DND-41 (cell line): Measurements from ENCODE around the gene ODAM.

Source experiments
- ATAC-seq: fragments of 200-7000 bp; cut with Tn5 transposase; 3 replicates; pipeline ENCODE4 v1.9.1; 2021; ENCODE audit warnings: low read depth; ENCODE audit not compliant: insufficient read depth
- DNase-seq: peaks from one replicate; pipeline ENCODE4 v3.0.0-alpha.2; 2020
- H2AFZ ChIP-seq: 2 replicates; pipeline ENCODE4 v1.6.0; 2012; ENCODE audit warnings: low read depth, low read length
- H3K27ac ChIP-seq: 2 replicates; pipeline ENCODE4 v1.5.1; 2012; ENCODE audit warnings: low read length, inconsistent platforms
- H3K27me3 ChIP-seq: fragments of 200-600 bp; sonication (generic); 2 replicates; pipeline ENCODE4 v1.6.0; 2012; ENCODE audit warnings: low read length, mild to moderate bottlenecking, inconsistent platforms; ENCODE audit not compliant: insufficient read depth, poor library complexity
- H3K36me3 ChIP-seq: 2 replicates; pipeline ENCODE4 v1.5.1; 2012; ENCODE audit warnings: low read length, inconsistent platforms; ENCODE audit not compliant: insufficient read depth
- H3K4me1 ChIP-seq: 2 replicates; pipeline ENCODE4 v1.5.1; 2012; ENCODE audit warnings: mild to moderate bottlenecking, low read length; ENCODE audit not compliant: insufficient read depth
- H3K4me2 ChIP-seq: 2 replicates; pipeline ENCODE4 v1.6.0; 2012; ENCODE audit warnings: mild to moderate bottlenecking, moderate library complexity, low read length, inconsistent platforms; ENCODE audit not compliant: insufficient read depth
- H3K4me3 ChIP-seq, 2 experiments: fragments of 200-600 bp in 1 of 2; shearing (Covaris generic) in 1 of 2; 2 replicates each; pipeline ENCODE4 v1.5.1; 2012 to 2016; ENCODE audit warnings: inconsistent platforms in 2 of 2, low read length in 2 of 2, mild to moderate bottlenecking in 2 of 2, low read depth in 1 of 2, moderate library complexity in 1 of 2
- H3K79me2 ChIP-seq: 2 replicates; pipeline ENCODE4 v1.6.0; 2012; ENCODE audit warnings: low read length, inconsistent platforms; ENCODE audit not compliant: insufficient read depth
- H3K9ac ChIP-seq: 2 replicates; pipeline ENCODE4 v1.6.0; 2012; ENCODE audit warnings: low read depth, mild to moderate bottlenecking, inconsistent platforms, low read length, moderate library complexity
- H3K9me3 ChIP-seq: 2 replicates; pipeline ENCODE4 v1.5.1; 2012; ENCODE audit warnings: low read length, moderate library complexity, mild to moderate bottlenecking, inconsistent platforms; ENCODE audit not compliant: insufficient read depth, severe bottlenecking
- H4K20me1 ChIP-seq: 2 replicates; pipeline ENCODE4 v1.6.0; 2012; ENCODE audit warnings: low read length; ENCODE audit not compliant: insufficient read depth
- CTCF ChIP-seq: IDR thresholded peaks from 2 replicates; pipeline ENCODE4 v1.5.1; 2012; ENCODE audit warnings: borderline replicate concordance, low read length, moderate library complexity, mild to moderate bottlenecking; ENCODE audit not compliant: poor library complexity, severe bottlenecking; ENCODE audit errors: extremely low read depth
- EZH2 ChIP-seq: IDR thresholded peaks from 3 replicates; pipeline ENCODE4 v1.6.1; 2012; ENCODE audit warnings: borderline replicate concordance, low read depth, mild to moderate bottlenecking, moderate library complexity, low read length, inconsistent platforms; ENCODE audit not compliant: severe bottlenecking

ODAM gene

DNA sequence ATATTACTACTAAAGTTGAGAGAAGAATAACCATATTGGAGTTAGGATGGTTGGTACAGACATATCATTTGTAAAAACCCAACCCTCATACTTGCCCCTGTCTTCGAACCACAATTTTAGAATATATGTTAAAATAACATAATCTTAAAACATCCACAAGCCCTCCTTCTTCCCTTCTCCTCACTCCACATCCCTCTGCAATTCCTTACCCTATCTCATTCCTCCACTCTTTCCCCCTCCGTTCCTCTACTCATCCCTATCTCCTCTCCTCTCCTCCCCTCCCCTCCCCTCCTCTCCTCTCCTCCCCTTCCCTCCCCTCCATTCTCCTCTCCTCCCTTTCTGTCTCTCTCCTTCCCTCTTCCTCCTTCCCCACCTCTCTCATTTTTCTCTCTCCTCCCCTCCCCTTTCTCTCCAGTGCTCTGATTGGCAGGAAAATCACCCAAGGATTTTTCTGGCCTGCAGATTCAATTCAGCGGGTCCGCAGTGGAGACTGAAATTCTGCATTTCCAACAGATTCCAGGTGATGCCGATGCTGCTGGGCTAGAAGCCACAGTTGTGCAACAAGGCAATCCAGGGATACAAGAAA lies 17.4 kb upstream of the ODAM start:
- no peak for DNase-seq
- Histone ChIP-seq H3K4me2 (no peak overlapping the region), H3K27me3 (no peaks in the 10 kb centered on the region), H3K36me3 (no peaks in the 10 kb centered on the region), H3K9me3 (no peaks in the 10 kb centered on the region), H3K27ac (no peak overlapping the region), H4K20me1 (no peaks in the 10 kb centered on the region), H3K9ac (no peak overlapping the region), H3K4me3 (no peak overlapping the region), H3K4me1 (no peaks in the 10 kb centered on the region), H3K79me2 (no peaks in the 10 kb centered on the region), H2AFZ (no peak overlapping the region)
- TF ChIP-seq CTCF = no peak
- TF ChIP-seq EZH2 = no peak
- no peak for ATAC-seq

- no peak for DNase-seq
- Histone ChIP-seq H3K27ac (no peak overlapping the region), H2AFZ (no peak overlapping the region), H3K27me3 (no peaks in the 10 kb centered on the region), H3K9ac (no peak overlapping the region), H3K4me1 (no peaks in the 10 kb centered on the region), H3K36me3 (no peaks in the 10 kb centered on the region), H3K4me3 (no peak overlapping the region), H4K20me1 (no peaks in the 10 kb centered on the region), H3K9me3 (no peaks in the 10 kb centered on the region), H3K4me2 (no peak overlapping the region), H3K79me2 (no peaks in the 10 kb centered on the region)
- TF ChIP-seq CTCF (no peak), EZH2 (no peak)
- no peak for ATAC-seq
Observed at GRCh38 chr4:70179811-70180210, 15.7 kb upstream of the ODAM start.

DNA sequence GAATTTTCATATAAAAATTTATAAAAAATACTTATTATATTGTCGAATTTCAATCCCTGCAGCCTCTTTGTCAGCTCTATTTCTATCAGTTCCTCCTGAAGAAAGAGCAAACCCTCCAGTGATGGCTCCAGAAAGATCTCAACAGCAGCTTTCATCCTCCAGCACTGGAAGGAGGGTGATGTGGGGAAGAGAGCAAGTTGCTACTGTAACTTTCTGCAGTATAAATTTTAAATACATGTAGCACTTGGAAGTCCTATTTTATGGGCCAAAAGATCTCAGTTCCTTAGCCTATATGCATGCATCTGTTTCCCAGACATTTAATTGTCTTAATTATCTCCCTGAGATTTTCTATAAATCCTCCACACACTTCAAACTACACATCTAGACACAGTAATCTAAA lies 13.7 kb upstream of the ODAM start:
- Histone ChIP-seq H3K9me3 (no peaks in the 10 kb centered on the region), H2AFZ (no peak overlapping the region), H4K20me1 (no peaks in the 10 kb centered on the region), H3K4me1 (no peaks in the 10 kb centered on the region), H3K4me2 (no peak overlapping the region), H3K36me3 (no peaks in the 10 kb centered on the region), H3K27ac (no peak overlapping the region), H3K9ac (no peak overlapping the region), H3K79me2 (no peaks in the 10 kb centered on the region), H3K4me3 (no peak overlapping the region), H3K27me3 (no peaks in the 10 kb centered on the region)
- TF ChIP-seq CTCF = no peak
- no peak for TF ChIP-seq EZH2
- DNase-seq (no peak), ATAC-seq (no peak)

- Histone ChIP-seq H3K27ac (no peak overlapping the region), H4K20me1 (no peaks in the 10 kb centered on the region), H3K4me2 (no peak overlapping the region), H2AFZ (no peak overlapping the region), H3K9ac (no peak overlapping the region), H3K9me3 (no peaks in the 10 kb centered on the region), H3K4me3 (no peak overlapping the region), H3K79me2 (no peaks in the 10 kb centered on the region), H3K27me3 (no peaks in the 10 kb centered on the region), H3K36me3 (no peaks in the 10 kb centered on the region), H3K4me1 (no peaks in the 10 kb centered on the region)
- ATAC-seq = no peak
- DNase-seq = no peak
- TF ChIP-seq EZH2 = no peak
- TF ChIP-seq CTCF = no peak
Observed at GRCh38 chr4:70182517-70183167, 12.9 kb upstream of the ODAM start.
